ENCODE results near the gene MAP3K8.

MAP3K8 gene

GRCh38 chr10:30491916-30492515 is 58.0 kb downstream of the MAP3K8 start:
- DNase-seq, result no peak

GRCh38 chr10:30493609-30494530 is 59.9 kb downstream of the MAP3K8 start:
- DNase-seq, result no peak

- DNase-seq, result no peak
Observed at GRCh38 chr10:30494558-30494957, 60.6 kb downstream of the MAP3K8 start.

GRCh38 chr10:30495687-30496086 is 61.7 kb downstream of the MAP3K8 start:
- no peak for DNase-seq

- no peak for DNase-seq
Observed at GRCh38 chr10:30499816-30500215, 65.8 kb downstream of the MAP3K8 start.

GRCh38 chr10:30500534-30500933 is 66.5 kb downstream of the MAP3K8 start:
- no peak for DNase-seq

- no peak for DNase-seq
Observed at GRCh38 chr10:30500963-30501504, 67.0 kb downstream of the MAP3K8 start.

- DNase-seq, result no peak
Observed at GRCh38 chr10:30502266-30503060, 68.5 kb downstream of the MAP3K8 start.

- no peak for DNase-seq
Observed at GRCh38 chr10:30503700-30504266, 69.8 kb downstream of the MAP3K8 start.

- DNase-seq, result no peak
Observed at GRCh38 chr10:30505543-30506298, 71.7 kb downstream of the MAP3K8 start.

GRCh38 chr10:30509508-30509907 is 75.5 kb downstream of the MAP3K8 start:
- no peak for DNase-seq

- DNase-seq, result no peak
Observed at GRCh38 chr10:30510184-30510931, 76.4 kb downstream of the MAP3K8 start.

GRCh38 chr10:30510932-30511700 is 77.1 kb downstream of the MAP3K8 start:
- no peak for DNase-seq

All from stimulated activated CD4-positive, alpha-beta T cell treated with anti-CD3 and anti-CD28 coated beads, Interleukin-4, amount 100 ng/mL, for 1 hour (primary cell).